Parathyroid adenoma (tissue), 2 donors: ENCODE measurements around the gene HS6ST3.

Source experiments
- H2AFZ ChIP-seq: fragments of 300-600 bp; sonication (generic); one replicate; pipeline ENCODE4 v1.7.0; 2017; ENCODE audit warnings: antibody characterized with exemption, mild to moderate bottlenecking
- H3K27ac ChIP-seq: fragments of 300-600 bp; sonication (generic); one replicate; pipeline ENCODE4 v1.7.0; 2017
- H3K27me3 ChIP-seq: fragments of 300-600 bp; sonication (generic); one replicate; pipeline ENCODE4 v1.7.0; 2017; ENCODE audit warnings: low read length; ENCODE audit not compliant: control insufficient read depth, insufficient read depth
- H3K36me3 ChIP-seq: fragments of 300-600 bp; sonication (generic); one replicate; pipeline ENCODE4 v1.7.0; 2017; ENCODE audit warnings: low read length; ENCODE audit not compliant: control insufficient read depth, insufficient read depth
- H3K4me1 ChIP-seq: fragments of 300-600 bp; sonication (generic); one replicate; pipeline ENCODE4 v1.7.0; 2017; ENCODE audit warnings: control low read depth
- H3K4me2 ChIP-seq: fragments of 300-600 bp; sonication (generic); one replicate; pipeline ENCODE4 v1.7.0; 2017; ENCODE audit warnings: low read length
- H3K4me3 ChIP-seq: fragments of 300-600 bp; sonication (generic); one replicate; pipeline ENCODE4 v1.7.0; 2017; ENCODE audit warnings: low read depth, low read length
- H3K79me2 ChIP-seq: fragments of 300-600 bp; sonication (generic); one replicate; pipeline ENCODE4 v1.7.0; 2017; ENCODE audit warnings: control low read depth
- H3K9ac ChIP-seq: fragments of 300-600 bp; sonication (generic); one replicate; pipeline ENCODE4 v1.7.0; 2017; ENCODE audit warnings: mild to moderate bottlenecking
- H3K9me3 ChIP-seq: fragments of 300-600 bp; sonication (generic); one replicate; pipeline ENCODE4 v1.7.0; 2017; ENCODE audit warnings: low read length; ENCODE audit not compliant: control insufficient read depth
- CTCF ChIP-seq: fragments of 300-600 bp; sonication (generic); IDR thresholded peaks from one replicate; pipeline ENCODE4 v1.7.0; 2017; ENCODE audit warnings: antibody characterized with exemption, mild to moderate bottlenecking
- donor health status: primary hyperparathyroidism.

HS6ST3 gene

DNA sequence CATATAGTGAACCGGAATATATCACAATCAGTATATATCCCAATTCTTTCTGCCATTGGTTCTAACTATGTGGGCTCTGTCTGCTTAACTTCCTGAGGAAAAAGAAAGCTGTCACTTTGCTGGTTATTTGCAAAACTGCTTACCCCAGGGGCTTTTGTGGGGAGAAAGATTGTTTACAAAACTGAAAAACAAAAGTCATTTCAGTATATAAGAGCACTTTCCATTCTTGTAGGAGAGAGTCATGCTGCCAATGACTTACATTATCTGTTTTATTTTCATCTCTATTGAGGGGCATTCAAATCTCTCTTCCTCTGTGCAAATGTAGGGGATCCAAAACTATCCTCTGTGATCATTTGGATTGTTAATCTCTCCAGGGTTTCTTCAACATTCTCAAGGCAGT, 3.2 kb upstream of the HS6ST3 start:
- Histone ChIP-seq H3K9me3 (no peaks in the 10 kb centered on the region), H3K4me2 (no peak overlapping the region), H3K36me3 (no peaks in the 10 kb centered on the region), H2AFZ (no peak overlapping the region), H3K27me3 (no peaks in the 10 kb centered on the region), H3K79me2 (no peaks in the 10 kb centered on the region), H3K4me3 (no peak overlapping the region), H3K27ac (no peak overlapping the region), H3K4me1 (no peaks in the 10 kb centered on the region), H3K9ac (no peak overlapping the region)
- TF ChIP-seq CTCF, result no peak

- Histone ChIP-seq H3K9ac (no peak overlapping the region), H3K36me3 (no peaks in the 10 kb centered on the region), H3K27ac (no peak overlapping the region), H3K4me2 (peak overlapping the region; percentile 96), H3K4me3 (no peak overlapping the region), H3K27me3 (no peaks in the 10 kb centered on the region), H3K4me1 (no peaks in the 10 kb centered on the region), H2AFZ (no peak overlapping the region), H3K79me2 (no peaks in the 10 kb centered on the region), H3K9me3 (no peaks in the 10 kb centered on the region)
- no peak for TF ChIP-seq CTCF
Measured at GRCh38 chr13:96089139-96089538, 768 bp upstream of the HS6ST3 start.

GRCh38 chr13:96090240-96091101, 564 bp downstream of the HS6ST3 start:
- Histone ChIP-seq H3K4me1 (no peaks in the 10 kb centered on the region), H3K36me3 (no peaks in the 10 kb centered on the region), H3K27me3 (no peaks in the 10 kb centered on the region), H3K4me2 (peak overlapping the region; percentile 96), H2AFZ (no peak overlapping the region), H3K9me3 (no peaks in the 10 kb centered on the region), H3K79me2 (no peaks in the 10 kb centered on the region), H3K4me3 (peak overlapping the region; percentile 58), H3K9ac (no peak overlapping the region), H3K27ac (no peak overlapping the region)
- no peak for TF ChIP-seq CTCF

DNA sequence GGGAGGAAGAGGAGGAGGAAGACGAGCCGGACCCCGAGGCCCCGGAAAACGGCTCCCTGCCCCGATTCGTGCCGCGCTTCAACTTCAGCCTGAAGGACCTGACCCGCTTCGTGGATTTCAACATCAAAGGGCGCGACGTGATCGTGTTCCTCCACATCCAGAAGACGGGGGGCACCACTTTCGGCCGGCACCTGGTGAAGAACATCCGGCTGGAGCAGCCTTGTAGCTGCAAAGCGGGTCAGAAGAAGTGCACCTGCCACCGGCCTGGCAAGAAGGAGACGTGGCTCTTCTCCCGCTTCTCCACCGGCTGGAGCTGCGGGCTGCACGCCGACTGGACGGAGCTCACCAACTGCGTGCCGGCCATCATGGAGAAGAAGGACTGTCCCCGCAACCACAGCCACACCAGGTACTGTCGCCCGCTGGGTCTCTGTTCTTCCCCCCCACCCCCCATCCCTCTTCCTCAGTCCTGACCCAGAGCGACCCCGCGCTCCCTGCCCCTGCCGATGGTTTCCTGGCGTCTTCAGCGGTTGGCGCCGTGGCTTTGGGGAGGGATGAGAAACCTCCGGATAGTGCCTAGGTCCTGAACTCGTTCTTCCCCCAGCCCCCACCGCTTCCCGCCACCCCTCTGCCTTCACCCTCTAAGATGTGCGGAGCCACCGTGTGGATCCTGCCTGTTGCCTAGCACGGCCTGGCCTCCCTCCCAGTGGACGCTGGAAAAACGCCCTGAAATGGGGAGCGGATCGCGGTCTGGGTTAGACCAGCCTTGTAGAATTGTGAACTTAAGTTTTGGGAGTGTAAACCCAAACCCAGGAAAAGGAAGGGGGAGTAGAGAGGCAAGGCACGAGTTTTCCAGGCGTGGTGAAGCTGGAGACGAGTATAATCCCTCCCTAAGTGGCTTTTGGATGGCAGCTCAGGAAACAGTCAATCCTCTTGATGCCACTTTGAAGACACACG, 1.5 kb downstream of the HS6ST3 start:
- Histone ChIP-seq H3K27me3 (no peaks in the 10 kb centered on the region), H3K79me2 (no peaks in the 10 kb centered on the region), H3K36me3 (no peaks in the 10 kb centered on the region), H3K4me2 (peak overlapping the region; percentile 64), H3K9ac (no peak overlapping the region), H3K27ac (no peak overlapping the region), H2AFZ (peak overlapping the region; percentile 56), H3K4me3 (peak overlapping the region; percentile 44), H3K9me3 (no peaks in the 10 kb centered on the region), H3K4me1 (no peaks in the 10 kb centered on the region)
- no peak for TF ChIP-seq CTCF
